HG02885 (cell line): ENCODE data around the gene GNG8.
A peak's percentile ranks its signal among the peaks of the same experiment; 100 is the strongest.
"Not testable (repeated sequence)": the region's sequence is repeated elsewhere in the genome, so short reads cannot be mapped to it uniquely, and the experiment has no call there.

Experiments used
- ATAC-seq: cut with Tn5 transposase; IDR thresholded peaks from one replicate; pipeline ENCODE4 v1.9.1; 2021; ENCODE audit warnings: mild to moderate bottlenecking; ENCODE audit not compliant: unreplicated experiment, poor library complexity

The GNG8 gene

DNA sequence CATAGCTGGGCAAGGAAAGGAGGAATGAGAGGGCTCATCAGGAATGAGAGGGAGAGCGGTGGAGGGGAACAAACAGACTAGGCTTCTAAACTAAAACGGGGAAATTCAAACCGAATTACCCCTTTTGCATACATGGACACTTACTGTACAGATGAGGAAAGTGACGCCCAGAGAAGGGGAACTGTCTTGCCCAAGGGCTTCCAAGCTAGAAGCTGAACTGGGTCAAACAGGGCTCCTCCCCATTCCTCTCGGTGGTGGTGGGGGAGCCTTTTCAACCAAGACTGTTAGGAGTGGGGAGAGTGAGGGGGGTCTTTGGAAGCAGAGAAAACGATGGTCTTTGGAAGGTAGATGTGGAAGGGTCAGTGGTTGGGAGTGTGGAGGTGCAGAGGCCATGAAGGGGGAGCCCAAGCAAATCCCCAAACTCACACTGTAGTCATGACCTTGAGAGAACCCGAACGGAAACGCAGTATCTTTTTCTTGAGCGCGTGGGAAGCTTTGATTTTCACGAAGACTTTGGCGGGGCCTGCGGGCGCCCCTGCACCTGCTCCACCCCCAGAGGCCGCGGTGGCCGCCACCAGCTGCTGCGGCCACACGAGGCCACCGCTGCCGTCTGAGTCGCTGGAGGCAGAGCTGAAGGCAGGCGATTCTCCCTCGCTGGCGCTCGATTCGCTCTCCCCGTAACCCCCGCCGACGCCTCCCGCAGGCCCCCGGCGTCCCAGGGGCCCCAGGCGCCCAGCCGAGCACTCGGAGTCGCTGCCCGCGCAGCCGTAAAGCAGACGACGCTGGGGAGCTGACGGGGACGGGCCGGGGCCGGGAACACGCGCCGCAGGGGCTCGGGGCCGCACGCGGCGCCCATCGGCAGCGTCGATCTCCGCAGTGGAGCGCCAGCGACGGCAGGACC lies 12.3 kb upstream of the GNG8 start:
- ATAC-seq = no peak

DNA sequence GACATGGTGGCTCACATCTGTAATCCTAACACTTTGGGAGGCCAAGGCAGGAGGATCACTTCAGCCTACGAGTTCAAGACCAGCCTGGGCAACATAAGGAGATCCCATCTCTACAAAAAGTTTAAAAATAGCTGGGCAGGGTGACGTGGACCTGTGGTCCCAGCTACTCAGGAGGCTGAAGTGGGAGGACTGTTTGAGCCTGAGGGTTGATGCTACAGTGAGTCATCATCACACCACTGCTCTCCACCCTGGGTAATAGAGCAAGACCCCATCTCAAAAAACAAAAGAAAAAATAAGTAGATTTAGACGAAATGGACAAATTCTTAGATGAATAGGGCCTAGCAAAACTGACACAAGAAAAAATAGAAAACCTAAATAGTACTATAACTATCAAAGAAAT lies 10.4 kb upstream of the GNG8 start:
- no peak for ATAC-seq

DNA sequence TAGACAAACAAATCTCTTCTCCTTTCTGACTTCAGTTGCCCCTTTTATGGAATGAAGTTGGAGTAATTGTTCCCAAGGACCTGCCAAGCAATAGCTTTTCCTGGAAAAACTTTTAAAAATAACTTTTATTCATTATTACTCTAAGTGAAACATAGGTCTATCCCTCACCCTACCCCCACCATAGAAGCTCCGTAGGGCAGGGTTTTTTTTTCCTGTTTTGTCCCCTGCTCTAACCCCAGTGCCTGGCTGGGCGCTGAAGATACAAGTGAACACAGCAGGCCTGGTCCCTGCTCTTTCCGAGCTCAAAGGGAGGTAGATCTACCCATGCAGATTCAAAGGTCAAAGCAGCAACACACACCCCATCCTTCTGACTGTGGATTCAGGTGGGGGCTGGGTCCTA lies 8.7 kb upstream of the GNG8 start:
- ATAC-seq = no peak

DNA sequence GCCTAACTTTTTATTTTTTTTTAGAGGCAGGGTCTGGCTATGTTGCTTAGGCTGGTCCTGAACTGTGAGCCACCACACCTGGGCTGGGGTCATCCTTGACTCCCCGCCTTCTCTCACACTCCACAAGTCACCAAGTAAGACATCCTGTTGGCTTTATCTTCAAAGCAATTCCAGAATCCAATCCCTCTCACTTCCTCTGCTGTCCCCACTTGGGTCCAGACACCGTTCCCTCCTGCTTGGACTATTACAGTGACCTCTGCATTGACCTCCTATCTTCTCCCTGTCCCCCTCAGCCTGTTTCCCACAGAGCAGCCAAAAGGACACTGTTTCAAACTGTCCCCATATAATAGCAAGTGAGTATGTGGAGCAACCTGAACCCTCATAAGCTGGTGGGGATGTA lies 4.7 kb upstream of the GNG8 start:
- ATAC-seq = no peak

DNA sequence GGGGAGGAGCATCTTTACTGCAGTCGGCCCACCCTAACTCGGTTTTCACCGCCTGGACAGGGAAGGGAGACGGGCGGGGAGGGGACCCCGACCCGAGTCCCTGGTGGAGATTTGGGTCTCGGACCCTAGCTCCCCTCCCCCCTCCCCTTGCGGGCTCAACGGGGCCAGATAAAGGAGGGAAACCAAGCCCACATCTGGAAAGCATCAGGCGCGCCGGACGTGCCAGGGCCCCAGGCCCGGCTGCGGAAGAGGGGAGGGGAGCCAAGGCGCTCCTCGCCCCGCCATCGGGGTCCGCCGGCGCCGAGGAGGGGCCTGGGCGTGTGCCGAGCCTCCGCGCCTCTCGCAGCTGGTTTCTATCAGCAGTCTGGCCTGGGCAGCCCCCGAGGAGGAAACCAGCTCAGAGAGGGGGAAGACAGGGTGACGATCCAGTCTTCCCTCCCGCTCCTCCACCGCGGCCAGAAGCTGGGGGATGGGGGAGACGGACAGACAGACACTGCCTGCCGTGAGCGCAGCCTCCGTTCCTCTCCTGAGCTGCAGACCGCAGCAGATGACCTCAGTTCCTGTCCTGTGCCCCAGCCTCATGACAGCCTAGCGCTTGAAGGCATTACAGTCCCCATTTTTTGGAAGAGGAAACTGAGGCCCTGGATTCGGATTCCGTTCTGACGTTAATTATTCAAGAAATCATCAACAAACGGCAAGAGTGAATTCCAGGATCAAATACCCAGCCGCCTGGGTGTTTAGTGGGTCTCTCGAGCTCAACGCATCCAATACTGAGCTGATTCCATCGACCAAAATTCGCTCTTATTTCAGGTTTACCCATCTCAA lies 3.6 kb upstream of the GNG8 start:
- ATAC-seq = no peak

DNA sequence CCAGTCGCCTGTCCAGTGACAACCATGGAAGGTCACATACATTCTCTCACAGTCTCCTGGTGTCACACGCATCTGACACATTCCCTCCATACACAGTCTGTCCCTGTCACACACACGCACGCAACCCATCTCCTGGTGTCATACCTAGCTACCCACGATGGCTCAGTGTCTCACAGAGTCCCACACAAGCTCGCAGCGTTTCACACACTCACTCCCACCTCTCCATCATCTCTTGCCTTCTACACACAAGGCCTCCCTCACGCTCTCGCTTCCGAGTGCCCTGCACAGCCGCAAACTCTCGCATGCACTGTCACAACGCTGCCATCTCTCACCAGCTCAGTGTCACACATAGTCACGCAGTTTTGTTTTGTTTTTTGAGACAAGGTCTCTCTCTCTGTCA lies 1.2 kb upstream of the GNG8 start:
- ATAC-seq = no peak

DNA sequence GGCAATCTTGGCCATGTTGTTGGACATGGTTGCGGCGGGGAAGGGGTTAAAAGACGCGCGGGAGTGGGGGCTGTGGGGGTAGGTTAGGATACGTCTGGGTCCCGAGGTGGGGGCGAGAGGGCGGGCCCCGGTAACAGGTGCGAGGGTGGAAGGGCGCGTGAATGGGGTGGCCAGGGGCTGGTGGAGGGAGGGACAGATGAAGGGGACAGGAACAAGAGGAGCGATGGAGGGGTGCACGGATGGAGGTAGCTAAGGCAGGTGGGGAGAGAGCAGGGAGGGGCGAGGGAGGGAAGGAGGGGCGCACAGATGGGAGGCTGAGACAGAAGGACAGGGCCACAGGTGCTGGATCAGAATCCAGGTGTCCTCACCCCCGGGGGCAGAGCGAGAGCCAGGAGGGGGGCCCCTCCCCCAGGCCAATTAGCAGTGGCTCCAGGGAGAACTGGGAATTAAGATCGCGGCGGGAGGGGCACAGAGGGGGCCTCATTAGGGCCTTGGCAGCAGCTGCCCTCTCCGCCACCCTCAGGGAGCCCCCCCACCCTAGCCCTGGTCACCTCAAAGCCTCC lies 1.3 kb downstream of the GNG8 start:
- no peak for ATAC-seq

DNA sequence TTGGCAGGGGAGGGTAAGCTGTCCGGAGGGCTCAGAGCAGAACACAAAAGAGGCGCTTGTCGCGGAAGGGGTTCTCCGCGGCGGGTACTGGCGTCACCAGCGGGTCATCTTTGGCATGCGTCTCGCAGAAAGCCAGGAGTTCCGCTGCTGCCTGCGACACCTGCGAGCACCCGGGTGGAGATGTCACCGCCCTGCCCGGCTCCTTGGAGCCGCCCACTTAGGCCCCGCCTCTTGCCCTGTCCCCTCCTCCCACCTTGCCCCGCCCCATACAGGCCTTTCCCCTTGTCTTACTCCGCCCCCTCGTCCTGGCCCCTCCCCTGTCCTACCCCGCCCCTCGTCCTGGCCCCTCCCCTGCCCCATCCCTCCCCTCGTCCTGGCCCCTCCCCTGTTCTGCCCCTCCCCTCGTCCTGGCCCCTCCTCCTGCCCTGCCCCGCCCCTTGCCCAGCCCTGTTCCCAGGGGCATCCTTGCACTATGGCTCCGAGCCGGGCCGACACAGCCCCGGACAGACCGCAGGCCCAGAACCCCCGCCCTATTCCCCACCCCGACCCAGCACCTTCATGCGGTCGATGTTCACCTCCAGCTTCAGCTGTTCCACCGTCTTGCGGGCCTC lies 1.9 kb downstream of the GNG8 start:
- ATAC-seq = peak; percentile 67

DNA sequence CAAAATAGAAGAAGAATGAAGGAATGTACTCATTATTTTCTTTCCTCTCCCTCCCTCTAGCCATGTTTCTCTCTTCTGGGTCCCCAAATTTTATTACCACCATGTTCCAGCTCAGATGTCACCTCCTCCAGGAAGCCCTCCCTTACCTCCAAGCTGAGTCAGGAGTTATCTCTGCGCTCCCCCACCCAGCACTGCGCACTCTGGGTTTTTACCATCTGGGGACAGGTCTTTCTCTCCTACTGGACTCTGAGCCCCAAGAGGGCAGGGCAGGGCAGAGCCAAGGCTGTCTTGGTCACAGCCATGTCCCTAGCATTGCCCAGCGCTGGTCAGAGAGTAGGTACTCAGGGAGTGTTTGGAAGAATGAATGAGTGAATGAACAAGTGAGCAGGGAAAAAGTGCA lies 2.9 kb downstream of the GNG8 start:
- ATAC-seq = no peak

DNA sequence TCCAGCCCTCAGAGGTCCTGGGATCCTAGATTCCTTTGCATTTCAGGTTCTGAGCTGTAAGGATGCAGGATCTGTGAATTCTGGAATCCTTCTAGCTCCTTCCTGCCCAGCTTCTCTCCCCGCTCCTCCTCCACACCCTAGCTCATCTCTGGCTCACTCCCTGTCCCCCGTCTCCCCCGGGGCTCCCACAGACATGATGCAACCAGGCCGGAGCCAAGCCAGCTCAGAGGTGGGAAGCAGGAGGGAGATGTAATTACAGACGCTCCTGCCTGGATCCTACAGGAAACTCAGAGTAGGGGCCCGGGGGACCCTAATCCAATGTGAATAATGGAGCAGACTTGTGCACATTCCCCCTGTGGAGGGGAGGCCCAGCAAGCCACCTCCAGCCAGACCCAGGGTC lies 4.5 kb downstream of the GNG8 start:
- ATAC-seq = no peak

DNA sequence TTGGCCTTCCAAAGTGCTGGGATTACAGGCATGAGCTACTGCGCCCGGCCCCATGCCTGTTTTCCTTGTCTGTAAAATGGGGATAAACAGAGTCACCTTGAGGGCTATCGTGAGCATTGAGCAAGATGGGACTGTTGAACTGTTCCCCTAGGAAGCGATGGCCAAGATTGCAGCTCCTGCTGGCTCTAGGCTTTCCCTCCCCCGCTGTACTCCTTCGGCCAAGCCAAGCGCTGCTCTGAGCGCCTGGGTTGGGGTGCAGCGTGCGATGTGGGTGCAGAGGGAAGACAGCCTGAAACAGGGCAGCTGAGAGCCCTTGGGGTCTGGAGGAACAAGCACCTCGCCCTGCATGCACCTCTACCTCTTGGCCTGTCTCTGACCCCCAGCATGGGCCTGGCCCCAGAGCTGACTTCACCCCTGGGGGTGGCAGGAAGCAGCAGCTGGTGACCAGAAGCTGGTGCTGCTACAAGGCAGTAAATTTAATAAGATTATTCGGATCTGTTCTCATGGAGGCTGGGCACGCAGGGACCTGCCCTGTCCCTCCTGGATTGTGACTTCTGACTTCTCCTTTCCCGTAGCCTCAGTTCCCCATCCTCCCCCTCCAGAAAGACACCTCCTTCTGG lies 5.3 kb downstream of the GNG8 start:
- ATAC-seq = no peak

DNA sequence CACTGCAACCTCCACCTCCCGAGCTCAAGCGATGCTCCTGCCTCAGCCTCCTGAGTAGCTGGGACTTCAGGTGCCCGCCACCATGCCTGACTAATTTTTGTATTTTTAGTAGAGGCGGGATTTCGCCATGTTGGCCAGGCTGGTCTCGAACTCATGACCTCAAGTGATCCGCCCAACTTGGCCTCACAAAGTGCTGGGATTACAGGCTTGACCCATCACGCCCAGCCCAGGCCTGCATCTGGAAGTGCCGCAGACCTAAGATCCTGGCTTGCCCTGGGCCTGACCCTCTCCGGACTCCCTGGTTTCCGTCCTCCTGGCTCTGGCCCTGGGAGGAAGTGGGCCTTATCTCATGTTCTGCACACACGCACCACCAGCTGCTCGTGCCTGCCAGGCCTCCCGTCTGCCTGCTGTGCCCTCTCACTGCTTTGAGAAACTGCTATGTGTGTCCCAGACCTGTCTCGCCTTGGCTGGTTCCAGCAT lies 6.4 kb downstream of the GNG8 start:
- no peak for ATAC-seq

DNA sequence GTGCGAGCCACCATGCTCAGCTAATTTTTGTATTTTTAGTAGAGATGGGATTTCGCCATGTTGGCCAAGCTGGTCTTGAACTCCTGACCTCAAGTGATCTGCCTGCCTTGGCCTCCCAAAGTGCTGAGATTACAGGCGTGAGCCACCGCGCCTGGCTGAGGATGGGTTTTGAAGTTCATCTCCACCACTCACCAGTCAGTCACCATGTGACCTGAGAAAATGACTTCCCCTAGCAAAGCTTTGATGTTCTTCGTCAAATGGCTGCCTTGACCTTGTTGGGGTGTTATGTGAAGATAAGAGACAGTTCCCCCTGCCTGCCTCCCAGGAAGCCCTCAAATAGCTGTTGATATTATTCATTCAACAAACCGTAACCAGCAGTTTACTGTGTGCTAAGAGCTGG lies 7.0 kb downstream of the GNG8 start:
- ATAC-seq = not testable (repeated sequence)

DNA sequence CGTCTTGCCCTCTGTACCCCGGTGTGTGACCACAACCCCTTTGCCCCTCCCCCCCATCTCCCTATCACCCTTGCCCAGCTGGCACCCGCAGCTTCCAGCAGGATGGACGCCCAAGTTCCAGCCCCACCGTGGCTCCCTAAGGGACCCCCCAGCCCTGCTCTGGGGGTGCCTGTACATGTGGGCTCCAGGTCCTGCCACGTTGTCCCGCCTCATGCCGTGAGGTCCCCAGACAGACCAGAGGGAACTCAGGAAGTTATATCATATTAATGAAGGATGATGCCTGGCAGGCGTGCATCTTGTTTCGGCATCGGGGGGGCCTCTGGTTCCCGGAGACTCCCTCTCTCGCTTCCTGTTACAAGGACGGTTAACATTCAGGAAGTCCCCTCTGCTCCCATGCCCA lies 9.6 kb downstream of the GNG8 start:
- no peak for ATAC-seq

DNA sequence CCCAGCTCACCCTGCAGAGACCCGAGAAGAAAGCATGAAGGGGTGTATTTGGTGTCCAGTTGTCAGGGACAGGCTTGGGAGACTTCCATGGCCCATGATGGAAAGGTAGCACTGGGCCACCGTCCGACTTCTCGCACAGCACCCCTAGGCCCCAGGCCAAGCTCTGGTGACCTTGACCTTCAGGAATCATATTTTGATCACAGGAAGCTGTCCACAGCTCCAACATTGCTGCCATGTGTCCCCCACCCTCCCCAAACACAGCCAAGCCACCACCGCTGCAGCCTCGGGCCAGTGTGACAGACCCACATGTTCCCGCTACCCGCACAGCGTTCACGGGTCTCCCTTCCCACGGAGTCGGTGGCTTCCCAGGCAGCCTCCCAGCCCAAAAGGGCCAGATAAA lies 10.3 kb downstream of the GNG8 start:
- no peak for ATAC-seq

DNA sequence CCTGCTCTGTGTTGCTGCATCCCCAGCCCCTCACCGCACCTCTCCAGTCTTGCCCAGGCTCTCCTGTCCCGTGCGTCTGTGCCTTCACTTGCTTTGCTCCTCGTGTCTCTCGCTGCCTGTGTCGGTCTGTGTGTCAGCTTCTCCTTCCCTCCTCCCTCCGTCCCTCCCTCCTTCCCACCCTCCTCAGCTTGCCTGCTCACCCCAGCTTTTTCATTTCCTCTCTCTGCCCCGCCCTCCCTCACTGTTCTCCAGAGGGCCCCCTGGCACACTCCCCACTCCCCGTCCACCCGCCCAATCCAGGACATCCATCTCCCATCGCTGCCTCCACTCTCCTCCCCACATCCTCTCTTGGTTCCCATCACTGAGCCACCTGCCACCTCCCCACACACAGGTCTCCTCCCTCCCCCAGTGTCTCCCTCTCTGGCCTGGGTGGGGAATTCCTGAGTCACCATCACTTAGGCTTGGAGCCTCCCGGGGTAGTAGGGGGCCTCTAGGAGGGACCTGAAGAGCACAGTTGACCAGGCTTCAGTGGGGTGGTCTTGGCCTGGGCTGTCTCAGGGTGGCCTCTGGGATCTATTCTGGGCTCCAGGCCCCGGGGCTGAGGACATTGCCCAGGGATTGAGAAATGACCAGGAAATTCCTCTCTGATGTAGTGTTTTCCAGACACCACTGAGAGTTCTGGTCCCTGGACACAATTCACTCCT lies 10.9 kb downstream of the GNG8 start, which contains the start of gene PTGIR:
PTGIR (minus strand) TSS at position 132 of the 704 bp plus-strand sequence. CDS start 864 bp downstream, outside the sequence.
- ATAC-seq = no peak

DNA sequence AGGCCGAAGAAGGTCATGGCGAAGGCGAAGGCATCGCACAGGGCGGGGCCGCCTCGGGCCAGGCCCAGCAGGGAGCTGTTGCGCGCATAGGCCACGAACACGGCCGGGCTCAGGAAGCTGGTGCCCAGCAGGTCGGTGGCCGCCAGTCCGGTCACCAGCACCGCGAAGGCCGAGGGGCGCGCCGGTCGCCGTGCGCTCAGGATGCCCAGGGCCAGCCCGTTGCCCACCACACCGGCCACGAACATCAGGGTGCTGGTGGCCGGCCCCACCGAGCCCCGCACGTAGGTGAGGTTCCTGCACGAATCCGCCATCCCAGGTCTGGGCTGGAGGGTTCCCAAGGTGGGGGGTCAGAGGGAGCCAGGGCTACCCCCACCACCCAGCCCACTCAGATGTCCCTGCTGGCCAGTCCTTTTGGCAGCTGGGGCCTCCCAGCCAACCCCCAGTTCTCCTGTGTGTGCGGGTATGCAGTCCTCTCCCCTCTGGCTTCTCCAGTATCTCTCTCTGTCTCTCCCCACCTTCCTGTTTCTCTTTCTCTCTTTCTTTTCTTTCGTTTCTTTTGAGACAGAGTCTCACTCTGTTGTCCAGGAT lies 12.0 kb downstream of the GNG8 start:
- ATAC-seq = no peak

DNA sequence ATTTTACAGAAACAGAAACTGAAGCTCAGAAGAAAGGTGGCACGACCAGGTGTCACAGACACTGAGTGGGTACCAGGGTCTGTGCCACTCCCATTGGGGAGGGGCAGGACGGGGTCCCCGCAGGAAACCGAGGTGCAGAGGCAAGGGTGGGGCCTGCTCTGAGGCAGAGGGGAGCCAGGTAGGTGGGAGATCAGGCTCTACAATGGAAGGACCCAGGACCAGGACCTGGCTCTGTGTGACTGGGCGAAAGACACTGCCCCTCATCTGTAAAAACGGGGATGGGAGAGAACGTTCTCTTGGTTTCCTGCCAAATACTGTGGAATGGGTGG lies 13.9 kb downstream of the GNG8 start:
- no peak for ATAC-seq
